Fibroblast of lung (primary cell): ENCODE data around the gene KIF6.

Experiments
- CTCF ChIP-seq, 2 donors: IDR thresholded peaks in 1 of 2; conservative IDR thresholded peaks in 1 of 2; 1 replicate in 1 of 2; 2 replicates in 1 of 2; pipeline ENCODE4 v1.5.1; 2011 to 2012; ENCODE audit warnings: low read length in 2 of 2, control low read depth in 1 of 2, inconsistent platforms in 1 of 2, low read depth in 1 of 2, mild to moderate bottlenecking in 1 of 2
- EZH2 ChIP-seq: IDR thresholded peaks from 2 replicates; pipeline ENCODE4 v1.5.1; 2012; ENCODE audit warnings: low read length, control low read depth, mild to moderate bottlenecking; ENCODE audit errors: missing control alignments

DNA sequence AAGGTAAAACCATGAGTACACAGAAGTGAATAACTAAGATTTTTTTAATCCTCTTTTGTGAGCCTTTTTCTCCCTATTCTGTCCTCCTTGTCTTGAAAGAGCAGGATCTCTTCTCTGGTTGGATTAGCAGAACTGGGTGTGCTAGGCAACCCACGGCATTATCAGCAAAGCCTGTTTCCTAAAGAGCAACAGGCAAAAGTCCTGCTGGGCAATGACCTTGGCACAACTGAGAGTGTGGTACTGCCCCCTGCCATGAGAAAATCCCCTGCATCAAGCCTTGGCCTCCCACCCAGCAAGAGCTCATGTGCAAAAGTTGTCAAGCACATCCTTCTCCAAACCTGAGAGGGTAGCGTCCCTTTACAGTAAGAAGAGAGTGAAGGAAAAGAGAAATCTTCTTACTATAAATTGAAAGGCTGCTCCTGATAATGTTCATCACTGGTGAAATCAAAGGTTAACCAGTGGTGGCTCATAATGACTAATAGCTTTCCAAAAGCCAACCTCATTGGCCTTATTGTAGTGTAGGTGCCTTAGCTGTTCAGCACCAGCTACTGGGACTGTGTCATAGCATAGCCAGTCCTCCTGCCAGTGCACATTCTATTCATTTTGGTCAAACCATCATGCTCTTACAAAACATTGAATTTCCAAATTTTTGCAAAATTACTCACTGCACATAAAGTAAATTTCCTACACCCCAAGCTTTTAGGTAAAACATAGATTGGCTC lies 17.1 kb downstream of the KIF6 start:
- TF ChIP-seq CTCF (conservative IDR thresholded peaks at IDR 0.05 in 1 of 2, IDR thresholded peaks at IDR 0.05 in 1 of 2; ENCODE audit: low read depth in 1 of 2, low read length in 2 of 2) (no peak), EZH2 (no peak)
